ENCODE data around the gene CACFD1.

GRCh38 chr9:133485531-133486260 lies 25.9 kb downstream of the CACFD1 start:
- no peak for TF ChIP-seq POLR2AphosphoS5 (IDR thresholded peaks at IDR 0.05; ENCODE audit: low read depth, low read length)
- TF ChIP-seq, protein P1, sequence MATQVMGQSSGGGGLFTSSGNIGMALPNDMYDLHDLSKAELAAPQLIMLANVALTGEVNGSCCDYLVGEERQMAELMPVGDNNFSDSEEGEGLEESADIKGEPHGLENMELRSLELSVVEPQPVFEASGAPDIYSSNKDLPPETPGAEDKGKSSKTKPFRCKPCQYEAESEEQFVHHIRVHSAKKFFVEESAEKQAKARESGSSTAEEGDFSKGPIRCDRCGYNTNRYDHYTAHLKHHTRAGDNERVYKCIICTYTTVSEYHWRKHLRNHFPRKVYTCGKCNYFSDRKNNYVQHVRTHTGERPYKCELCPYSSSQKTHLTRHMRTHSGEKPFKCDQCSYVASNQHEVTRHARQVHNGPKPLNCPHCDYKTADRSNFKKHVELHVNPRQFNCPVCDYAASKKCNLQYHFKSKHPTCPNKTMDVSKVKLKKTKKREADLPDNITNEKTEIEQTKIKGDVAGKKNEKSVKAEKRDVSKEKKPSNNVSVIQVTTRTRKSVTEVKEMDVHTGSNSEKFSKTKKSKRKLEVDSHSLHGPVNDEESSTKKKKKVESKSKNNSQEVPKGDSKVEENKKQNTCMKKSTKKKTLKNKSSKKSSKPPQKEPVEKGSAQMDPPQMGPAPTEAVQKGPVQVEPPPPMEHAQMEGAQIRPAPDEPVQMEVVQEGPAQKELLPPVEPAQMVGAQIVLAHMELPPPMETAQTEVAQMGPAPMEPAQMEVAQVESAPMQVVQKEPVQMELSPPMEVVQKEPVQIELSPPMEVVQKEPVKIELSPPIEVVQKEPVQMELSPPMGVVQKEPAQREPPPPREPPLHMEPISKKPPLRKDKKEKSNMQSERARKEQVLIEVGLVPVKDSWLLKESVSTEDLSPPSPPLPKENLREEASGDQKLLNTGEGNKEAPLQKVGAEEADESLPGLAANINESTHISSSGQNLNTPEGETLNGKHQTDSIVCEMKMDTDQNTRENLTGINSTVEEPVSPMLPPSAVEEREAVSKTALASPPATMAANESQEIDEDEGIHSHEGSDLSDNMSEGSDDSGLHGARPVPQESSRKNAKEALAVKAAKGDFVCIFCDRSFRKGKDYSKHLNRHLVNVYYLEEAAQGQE (IDR thresholded peaks at IDR 0.05; ENCODE audit: insufficient read depth in 1 of 2, low read depth in 2 of 2, low read length in 2 of 2): no peak
- no peak for TF ChIP-seq TAF1 (IDR thresholded peaks at IDR 0.05; ENCODE audit: borderline replicate concordance, insufficient read depth, low read length)
- TF ChIP-seq SIN3A (IDR thresholded peaks at IDR 0.05; ENCODE audit: borderline replicate concordance, insufficient read depth, low read length): no peak
- TF ChIP-seq FOXP2 (optimal IDR thresholded peaks at IDR 0.05; ENCODE audit: borderline replicate concordance, extremely low read depth, extremely low read length, insufficient read depth): no peak
